GM19467 (cell line): Measurements from ENCODE around the gene TOR3A.
"Not testable (repeated sequence)": the region's sequence is repeated elsewhere in the genome, so short reads cannot be mapped to it uniquely, and the experiment has no call there.

ENCODE experiments used
- ATAC-seq: cut with Tn5 transposase; IDR thresholded peaks from one replicate; pipeline ENCODE4 v1.9.1; 2021; ENCODE audit warnings: mild to moderate bottlenecking, moderate library complexity; ENCODE audit not compliant: unreplicated experiment

The TOR3A gene, protein sequence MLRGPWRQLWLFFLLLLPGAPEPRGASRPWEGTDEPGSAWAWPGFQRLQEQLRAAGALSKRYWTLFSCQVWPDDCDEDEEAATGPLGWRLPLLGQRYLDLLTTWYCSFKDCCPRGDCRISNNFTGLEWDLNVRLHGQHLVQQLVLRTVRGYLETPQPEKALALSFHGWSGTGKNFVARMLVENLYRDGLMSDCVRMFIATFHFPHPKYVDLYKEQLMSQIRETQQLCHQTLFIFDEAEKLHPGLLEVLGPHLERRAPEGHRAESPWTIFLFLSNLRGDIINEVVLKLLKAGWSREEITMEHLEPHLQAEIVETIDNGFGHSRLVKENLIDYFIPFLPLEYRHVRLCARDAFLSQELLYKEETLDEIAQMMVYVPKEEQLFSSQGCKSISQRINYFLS

DNA sequence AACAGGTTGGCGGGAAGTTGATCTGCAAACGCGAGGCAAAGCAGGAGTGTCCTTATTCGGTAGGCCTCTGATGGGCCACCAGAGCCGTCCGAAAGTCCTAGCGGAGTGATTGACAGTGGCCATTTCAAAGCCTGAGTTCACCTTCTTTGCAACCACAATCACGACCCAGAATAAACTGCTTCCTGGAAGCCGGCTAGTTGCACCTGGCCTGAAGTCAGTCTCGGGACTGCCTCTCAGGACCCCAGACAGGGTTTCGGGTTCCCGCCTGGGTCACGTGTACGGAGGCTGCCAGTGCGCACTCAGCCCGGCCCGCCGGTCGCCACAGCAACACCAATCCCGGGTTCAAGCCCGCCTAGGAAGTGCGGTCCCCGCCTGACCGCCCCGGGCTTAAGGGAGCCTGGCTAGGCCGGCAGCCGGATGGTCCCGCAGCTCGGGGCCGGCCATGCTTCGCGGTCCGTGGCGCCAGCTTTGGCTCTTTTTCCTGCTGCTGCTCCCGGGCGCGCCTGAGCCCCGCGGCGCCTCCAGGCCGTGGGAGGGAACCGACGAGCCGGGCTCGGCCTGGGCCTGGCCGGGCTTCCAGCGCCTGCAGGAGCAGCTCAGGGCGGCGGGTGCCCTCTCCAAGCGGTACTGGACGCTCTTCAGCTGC, at the start of gene TOR3A:
Gene TOR3A, plus strand, starts transcription at position 384 of the 646 bp plus-strand sequence. Its CDS starts 59 bp downstream, at position 443.
- ATAC-seq, result peak; percentile 89

DNA sequence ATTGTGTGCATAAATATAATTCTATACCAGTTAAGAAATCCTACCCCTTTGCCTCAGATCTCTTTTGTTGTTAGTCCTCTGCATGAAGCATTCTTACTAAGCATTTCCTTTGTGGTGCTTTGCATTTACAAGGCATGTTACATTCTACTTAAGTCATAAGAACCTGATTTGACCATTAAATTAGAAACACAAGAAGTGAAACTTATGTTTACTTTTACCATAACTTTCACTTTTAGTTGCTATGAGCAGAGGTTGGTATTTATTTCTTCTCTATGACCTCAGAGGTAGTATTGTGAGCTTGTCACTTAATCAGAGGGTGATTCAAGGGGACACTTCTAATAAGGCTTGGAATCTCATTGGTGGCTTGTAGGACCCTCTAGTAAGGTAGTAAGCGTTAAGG, 47.1 kb upstream of the TOR3A start:
- ATAC-seq, result peak; percentile 65

DNA sequence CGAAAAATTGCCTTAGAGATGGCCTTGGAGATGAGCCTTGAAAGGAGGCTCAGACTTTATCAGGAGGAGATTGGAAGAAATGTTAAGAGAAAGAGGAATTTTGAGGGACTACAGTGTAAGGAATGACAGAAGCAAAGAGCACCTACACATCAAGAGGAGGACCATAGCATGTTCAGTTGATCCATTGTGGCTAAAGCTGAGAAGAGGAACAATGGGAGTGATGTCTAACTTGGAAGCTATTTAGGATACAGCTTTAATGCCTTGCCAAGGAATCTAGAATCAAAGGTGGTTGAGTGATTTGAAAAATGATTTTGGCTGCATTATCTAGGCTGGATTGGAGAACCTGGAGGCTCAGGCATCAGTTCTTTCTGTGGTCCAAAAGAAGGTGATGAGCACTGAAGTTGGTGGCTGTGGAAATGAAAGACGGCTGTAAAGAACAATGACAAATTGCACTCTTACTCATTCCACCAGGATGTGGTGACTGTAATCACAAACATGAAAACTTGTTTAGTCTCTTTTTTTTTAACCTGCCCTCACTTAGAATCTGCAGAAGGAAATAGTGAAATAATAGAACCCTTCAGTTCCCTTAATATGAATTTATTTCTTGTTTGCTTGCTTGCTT, 44.9 kb upstream of the TOR3A start:
- no peak for ATAC-seq

DNA sequence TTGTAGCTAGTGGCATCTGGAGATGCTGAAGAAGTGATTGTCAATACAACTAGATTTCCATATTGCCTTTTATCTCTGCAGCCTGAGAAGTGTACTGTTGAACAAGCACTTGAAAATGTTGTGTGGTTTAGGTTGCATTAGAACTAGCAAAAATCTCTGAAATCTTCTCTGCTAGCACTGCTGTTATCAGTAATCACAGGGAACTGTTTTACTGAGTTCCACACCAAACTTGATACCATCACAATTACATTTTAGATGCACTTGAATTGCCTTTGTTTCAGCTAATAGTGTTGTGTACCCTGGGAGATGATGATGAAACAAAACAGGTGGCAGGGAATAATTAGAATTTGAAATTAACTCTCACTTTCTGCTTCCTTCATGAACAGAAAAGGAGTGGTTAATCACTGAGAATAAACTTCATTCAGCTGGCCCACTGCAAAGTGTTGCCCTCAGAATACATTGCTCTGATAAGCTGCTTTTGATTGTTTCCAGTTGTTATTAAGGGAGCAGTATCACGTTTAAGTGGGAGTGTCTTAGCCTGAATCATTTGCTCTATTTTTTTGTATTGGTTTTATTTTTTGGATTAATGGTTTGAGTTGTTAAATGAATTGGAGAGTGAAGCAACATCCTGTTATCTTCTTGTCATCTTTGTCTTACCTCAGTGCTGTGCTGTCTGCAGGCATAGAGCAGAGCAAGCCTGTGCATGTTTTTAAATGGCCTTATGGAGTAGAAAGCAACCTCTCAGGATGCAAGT, 43.2 kb upstream of the TOR3A start:
- ATAC-seq, result no peak

DNA sequence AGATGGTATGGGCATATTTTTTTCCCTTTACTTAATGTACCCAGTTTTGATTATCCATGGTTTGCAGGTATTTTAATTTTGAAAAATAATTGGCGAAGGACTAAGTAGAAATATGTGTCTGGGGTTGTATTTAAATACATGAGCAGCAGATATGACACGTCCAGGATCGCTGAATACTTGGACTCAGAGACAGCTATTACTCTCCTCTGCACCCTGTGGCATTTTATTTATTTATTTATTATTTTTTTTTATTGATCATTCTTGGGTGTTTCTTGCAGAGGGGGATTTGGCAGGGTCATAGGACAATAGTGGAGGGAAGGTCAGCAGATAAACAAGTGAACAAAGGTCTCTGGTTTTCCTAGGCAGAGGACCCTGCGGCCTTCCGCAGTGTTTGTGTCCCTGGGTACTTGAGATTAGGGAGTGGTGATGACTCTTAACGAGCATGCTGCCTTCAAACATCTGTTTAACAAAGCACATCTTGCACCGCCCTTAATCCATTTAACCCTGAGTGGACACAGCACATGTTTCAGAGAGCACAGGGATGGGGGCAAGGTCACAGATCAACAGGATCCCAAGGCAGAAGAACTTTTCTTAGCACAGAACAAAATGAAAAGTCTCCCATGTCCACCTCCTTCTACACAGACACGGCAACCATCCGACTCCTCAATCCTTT, 42.2 kb upstream of the TOR3A start:
- ATAC-seq, result not testable (repeated sequence)

DNA sequence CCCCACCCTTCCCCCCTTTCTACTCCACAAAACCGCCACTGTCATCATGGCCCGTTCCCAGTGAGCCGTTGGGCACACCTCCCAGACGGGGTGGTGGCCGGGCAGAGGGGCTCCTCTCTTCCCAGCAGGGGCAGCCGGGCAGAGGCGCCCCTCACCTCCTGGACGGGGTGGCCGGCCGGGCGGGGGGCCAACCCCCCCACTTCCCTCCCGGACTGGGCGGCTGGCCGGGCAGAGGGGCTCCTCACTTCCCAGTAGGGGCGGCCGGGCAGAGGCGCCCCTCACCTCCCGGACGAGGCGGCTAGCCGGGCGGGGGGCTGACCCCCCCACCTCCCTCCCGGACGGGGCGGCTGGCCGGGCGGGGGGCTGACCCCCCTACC, 41.7 kb upstream of the TOR3A start:
- ATAC-seq, result not testable (repeated sequence)

DNA sequence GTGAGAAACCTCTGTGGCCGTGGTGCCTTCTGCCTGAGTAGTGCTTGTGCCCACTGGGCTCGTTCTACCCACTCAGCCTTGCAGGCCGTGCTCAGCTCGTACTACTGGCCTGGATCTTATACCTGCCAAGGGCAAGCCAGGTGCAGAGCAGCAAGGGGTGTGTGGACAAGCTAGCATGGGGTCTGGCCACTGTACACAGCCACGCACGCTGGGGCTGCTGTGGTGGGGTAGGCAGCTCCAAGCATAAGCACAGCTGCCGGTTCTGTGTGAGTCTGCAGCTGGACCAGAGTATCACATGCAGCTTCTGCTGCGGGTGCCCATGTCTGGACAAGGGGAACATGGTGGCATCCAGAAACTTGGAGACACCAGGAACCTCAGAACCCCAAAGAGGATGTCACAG, 39.8 kb upstream of the TOR3A start:
- ATAC-seq, result no peak

DNA sequence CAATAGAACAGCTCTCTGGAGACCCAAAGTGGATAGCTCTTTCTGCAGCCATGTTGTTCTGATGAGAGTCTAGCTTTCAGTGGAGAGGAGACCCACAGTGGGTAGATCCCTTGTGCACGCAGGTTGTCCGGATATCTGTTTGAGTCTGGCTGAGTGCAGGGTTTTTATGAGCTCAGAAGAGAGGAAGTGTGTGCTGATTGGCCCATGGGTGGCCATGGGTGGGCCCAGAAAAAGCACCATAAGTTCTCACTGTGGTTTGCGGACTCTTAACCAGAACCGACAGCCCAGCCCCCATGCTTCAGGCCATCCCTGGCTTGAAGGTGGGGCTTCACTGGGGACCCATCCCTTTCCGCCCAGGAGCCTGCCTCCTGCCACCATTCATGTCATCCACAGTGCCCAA, 39.2 kb upstream of the TOR3A start:
- ATAC-seq, result no peak

DNA sequence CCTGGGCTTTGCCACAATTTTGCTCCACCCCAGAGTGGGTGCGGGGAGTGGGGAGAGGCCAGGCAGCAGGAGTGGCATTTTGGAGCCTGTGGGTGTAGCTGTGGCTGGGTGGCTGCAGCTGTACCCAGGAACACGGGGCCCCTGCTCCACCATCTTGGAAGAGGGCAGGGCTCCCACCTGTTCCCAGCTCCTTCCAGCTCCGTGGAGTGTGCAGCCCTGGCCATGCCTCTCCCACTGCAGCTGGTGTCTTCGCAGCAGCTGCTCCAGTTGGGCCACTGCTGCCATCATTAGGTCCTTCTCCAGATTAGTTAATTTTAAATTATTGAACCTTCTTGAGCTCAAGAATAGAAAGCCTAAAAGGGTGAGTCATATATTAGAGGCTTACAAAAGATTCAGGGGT, 38.6 kb upstream of the TOR3A start:
- ATAC-seq, result no peak

DNA sequence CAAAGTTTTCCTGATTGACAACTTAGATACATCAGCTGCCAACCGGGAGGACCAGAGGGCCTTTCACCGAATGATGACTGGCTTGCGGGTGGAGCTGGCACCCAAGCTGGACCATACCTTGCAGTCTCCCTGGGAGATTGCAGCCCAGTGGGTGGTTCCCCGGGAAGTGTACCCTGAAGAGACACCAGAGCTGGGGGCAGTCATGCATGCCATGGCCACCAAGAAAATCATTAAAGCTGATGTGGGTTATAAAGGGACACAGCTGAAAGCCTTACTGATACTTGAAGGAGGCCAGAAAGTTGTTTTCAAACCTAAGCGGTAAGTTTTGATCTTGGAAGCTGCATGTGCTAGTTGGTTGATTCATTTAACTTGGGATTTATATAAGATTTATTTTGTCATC, 38.0 kb upstream of the TOR3A start:
- no peak for ATAC-seq

DNA sequence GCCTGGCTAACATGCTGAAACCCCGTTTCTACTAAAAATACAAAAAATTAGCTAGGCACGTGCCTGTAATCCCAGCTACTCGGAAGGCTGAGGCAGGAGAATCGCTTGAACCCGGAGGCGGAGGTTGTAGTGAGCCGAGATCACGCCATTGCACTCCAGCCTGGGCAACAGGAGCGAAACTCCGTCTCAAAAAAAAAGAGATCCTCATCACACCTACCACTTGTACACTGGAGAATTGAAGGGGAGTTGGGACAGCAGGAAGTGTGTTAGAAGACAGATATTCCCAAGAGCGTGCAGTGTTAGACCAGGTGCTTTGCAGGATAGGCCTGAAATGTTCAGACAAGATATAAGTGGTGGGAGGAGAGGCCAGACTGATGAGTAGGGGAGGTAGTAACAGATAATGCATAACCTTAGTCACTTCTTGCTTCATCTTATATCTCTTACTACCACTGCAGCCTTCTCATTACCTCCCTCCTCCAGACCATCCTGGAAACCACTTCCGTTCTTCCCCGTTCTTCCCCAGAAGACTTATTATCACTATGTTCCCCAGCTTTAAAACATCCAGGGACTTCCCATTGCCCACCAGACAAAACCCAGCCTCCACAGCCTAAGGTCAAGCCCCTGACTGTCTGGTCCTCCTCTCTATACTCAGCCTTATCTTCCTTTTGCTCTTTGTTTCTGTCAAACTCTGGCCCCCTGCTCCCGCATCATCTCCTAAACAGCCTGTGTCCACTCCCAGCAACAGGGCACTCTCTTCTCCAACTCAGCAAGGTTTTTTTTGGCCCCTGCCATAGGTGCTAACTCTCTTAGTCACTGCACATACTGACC, 34.8 kb upstream of the TOR3A start:
- no peak for ATAC-seq

DNA sequence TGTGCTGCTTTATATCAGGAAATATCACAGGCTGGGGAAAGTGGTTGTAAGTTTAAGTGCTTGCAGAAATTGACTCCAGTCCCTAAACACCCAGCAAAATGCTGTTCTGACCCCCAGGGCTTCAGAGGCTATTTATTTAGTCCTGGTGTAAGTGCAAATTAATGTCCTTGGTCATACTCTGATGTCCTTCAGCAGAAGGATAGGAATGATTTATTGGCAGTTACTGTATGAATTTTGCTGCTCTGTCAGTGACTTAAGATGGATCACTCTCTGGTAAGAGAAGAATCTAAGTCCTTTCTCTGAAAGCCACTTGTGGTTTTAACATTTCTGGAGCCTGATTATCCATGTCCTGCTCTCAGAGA, 34.3 kb upstream of the TOR3A start:
- ATAC-seq, result no peak

DNA sequence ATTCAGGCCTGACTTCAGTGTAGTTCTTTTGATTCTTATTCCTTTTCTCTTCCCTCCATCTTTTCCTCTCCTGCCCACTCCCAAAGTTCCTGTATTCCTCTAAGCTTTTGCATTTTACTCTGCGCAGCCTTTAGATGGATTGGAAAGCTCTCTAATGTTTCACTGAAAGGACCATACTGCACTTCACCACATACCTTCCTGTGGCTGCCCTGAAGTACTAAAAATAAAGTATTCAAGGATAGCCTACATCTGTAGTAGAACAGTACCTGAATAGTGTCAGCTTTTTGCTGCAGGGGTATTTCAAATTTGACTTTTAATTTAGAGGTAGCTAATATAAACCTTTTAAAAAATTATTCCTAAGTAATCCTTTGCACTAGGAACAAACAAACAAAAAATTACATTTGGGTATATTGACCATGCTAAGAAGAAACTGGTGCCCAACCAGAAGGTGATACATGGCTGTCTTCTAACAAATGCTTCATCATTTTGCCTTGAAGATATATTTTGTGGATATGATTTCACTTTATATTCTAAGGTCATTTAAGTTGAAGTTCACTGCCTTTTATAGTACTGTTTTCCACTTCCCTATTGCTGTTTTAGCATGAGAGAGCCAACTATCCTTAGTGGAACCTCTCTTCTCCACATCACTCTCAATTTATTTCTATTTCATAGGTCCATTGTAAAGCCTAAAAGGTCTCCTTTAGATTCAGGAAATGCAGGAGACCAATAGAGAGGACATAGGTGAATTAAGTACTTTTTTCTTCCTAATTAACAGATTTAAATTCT, 33.3 kb upstream of the TOR3A start:
- ATAC-seq, result no peak

DNA sequence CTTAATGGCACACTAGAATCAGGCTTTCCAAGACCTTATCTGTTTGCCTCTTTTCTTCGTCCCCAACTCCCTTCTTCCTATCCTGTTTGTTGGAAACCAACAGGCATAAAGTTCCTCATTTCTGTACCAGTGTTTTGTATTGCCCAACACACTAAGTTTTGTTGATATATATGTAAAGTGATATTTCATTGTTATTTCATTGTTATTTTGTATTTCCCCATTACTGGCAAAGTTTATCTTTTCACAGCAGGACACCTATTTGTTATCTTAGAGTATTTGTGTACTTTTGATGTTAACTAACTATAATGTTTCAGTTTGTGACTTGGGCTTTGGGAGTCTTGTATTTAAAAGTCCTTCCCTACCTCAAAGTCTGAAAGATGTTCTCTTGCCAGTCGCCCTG, 29.1 kb upstream of the TOR3A start:
- ATAC-seq, result no peak

DNA sequence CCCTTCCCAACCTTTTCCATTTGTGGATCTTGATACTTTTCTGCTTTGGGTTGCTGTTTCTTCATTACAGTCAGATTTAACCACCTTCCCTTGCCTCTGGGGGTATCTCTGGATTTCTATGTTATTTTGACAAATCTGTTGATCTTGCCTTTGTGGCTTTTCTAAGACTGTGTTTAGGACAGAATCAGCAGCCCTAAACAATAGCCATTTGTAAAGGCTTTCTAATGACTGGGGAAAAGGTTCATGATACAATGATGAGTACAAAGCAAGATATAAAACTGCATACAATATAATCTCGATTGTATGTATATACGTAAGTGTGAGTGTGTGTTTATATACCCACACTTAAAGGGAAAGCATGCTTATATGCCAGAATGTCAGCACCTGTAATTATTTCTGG, 28.4 kb upstream of the TOR3A start:
- no peak for ATAC-seq

DNA sequence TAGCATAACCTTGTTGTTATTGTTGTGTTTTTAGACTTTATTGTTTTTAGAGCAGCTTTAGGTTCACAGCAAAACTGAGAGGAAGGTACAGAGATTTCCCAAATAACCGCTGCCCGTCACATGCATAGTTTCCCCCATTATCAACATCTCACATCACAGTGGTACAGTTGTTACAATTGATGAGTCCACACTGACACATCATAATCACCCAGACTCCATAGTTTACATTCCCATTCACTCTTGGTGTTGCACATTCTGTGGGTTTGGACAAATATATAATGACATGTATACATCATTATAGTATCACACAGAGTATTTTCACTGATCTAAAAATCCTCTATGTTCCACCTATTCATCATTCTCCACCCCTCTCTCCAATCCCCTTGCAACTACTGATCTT, 25.9 kb upstream of the TOR3A start:
- ATAC-seq, result no peak

DNA sequence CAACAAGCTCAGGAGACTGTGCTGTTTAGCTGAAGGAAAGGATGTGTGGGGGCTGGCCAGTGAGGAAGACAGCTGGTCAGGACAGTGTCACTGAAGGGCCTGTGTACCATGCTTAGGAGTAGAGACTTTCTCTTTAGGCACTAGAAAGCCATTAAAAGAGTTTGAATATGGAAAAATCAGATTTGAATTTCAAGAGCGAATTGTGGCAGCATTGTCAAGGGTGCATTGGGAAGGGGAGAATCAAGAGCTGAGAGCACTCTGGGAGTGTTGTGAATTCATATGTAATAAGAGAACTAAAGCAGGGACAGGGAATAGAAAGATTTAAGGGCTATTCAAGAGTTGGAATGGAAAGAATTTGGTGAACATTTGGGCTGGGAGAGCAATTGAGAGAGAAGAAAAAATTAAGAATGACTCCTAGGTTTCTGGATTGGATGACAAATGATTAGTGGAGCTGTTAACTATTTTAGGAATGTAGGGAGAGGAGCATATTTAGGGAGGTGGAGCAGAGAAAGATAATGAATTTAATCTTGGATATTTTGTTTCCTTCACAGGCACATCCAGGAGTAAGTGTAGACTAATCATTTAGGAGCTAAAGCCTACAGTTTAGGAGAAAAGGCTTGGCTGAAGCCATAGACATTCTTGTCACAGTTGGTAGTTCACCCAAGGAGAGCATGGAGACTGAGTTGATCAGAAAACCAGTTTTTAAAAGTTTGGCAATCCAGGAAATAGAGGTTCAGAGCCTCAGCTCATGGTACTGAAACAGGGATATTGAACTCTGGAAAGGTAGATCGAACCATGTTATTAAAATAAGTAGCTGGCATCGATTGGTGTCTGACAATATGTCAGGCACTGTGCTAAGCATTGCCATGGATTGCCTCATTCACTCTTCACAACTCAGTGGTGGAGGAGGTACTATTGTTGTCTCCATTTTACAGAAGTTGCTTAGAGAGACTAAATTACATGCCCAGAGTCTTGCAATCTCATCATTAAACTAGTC, 23.1 kb upstream of the TOR3A start:
- no peak for ATAC-seq
